ENCODE results near the gene COA8.

- TF ChIP-seq PRDM15 (CRISPR knock-in tag; IDR thresholded peaks at IDR 0.05) (no peak), ZNF619 (CRISPR knock-in tag; IDR thresholded peaks at IDR 0.05) (no peak), ZBTB33 (CRISPR knock-in tag; IDR thresholded peaks at IDR 0.05) (no peak), PAX8 (CRISPR knock-in tag; IDR thresholded peaks at IDR 0.05; ENCODE audit: borderline replicate concordance) (no peak), ETV6 (CRISPR knock-in tag; conservative IDR thresholded peaks at IDR 0.05) (no peak), ZGPAT (CRISPR knock-in tag; IDR thresholded peaks at IDR 0.05) (no peak), CTCF (CRISPR knock-in tag; IDR thresholded peaks at IDR 0.05) (no peak), NCOR1 (IDR thresholded peaks at IDR 0.05; ENCODE audit: borderline replicate concordance, low read length) (no peak), ELF4 (CRISPR knock-in tag; IDR thresholded peaks at IDR 0.05; ENCODE audit: borderline replicate concordance) (no peak), E2F1 (CRISPR knock-in tag; IDR thresholded peaks at IDR 0.05) (no peak), ZNF770 (CRISPR knock-in tag; IDR thresholded peaks at IDR 0.05) (no peak), ZNF253 (CRISPR knock-in tag; IDR thresholded peaks at IDR 0.05; ENCODE audit: borderline replicate concordance) (no peak), JUN (CRISPR knock-in tag; IDR thresholded peaks at IDR 0.05) (no peak), KDM1A (CRISPR knock-in tag; IDR thresholded peaks at IDR 0.05) (no peak)
Observed at GRCh38 chr14:103517174-103517566, 45.6 kb upstream of the COA8 start.

Measured in HepG2 (cell line).